Hematopoietic multipotent progenitor cell (in vitro differentiated cells): ENCODE data around the gene SETD2. TPM values are rescaled to one million over a fixed set of nuclear protein-coding genes. Genes with fewer than 3 reads are reported as not detected.

ENCODE experiments used
- DNase-seq, 3 donors: peaks; one replicate each; pipeline ENCODE4 v3.0.0-alpha.2; 2011 to 2015; ENCODE audit warnings: low read depth in 2 of 3, low spot score in 2 of 3
- total RNA-seq: library from RNA; depleted of rRNA; stranded (reverse); fragments of >200 nt; gene quantifications from one replicate; pipeline ENCODE4 v1.2.3, GENCODE V29; 2012

The SETD2 gene
- total RNA-seq, 1 donor, result 24.2 TPM

DNA sequence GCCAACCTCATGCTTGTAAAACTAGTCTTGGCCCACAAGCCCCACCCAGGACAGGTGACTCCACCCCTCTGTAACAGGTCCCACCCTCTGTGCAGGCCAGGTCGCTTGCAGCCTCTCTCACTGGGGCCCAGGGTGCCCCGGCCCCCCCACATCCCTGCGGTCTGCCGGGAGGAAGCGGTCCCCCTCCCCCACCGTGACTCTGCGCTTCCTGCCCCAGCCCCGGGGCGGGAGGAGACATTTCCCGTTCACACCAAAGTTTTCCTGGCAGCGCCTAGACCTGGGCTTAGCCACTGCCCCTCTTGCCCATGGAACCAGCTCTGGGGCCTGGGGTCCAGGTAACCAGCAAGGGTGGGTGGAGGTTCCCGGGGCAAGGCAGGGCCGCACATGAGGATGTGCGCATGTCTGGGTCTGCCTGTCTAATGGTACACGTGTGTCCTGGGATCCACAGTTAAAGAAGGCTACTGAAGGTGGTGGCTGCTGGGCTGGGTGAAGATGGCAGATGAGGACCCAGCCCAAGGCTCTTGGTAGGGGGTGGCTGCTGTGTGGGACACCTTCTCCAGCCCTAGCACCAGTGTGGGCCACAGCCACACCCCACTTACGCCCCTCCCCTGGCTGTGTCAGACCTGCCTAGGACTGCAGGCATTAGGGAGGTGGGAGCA lies 176.0 kb downstream of the SETD2 start:
- DNase-seq, result peak; percentile 70 to 91 (median 90)

- no peak for DNase-seq
Observed at GRCh38 chr3:46987319-46987742, 176.6 kb downstream of the SETD2 start.

DNA sequence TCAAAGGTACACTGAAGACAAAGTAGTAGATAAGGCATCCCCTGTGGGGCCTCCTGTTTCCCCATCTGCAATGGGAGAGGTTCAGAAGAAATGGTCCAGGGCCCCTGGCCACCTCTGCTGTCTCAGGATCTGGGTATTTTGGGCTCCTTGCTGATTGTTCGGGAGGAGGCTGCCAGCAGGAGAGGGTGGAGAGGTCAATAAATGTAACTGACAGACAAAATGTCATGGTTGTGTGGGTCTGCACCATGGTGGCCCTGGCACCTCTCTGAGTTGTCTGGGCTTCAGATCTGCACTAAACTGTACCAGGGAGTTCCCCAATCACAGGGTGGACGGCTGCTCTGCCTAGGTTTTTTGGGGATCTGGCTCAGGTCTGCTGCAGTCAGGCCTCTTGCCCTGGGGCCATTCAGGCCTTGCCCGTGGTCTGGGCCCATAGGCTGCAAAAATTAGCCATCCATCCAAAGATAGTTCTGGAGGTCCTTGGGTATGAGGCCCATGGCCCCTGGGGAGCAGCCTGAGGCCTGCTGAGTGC lies 177.1 kb downstream of the SETD2 start:
- DNase-seq, result no peak

DNA sequence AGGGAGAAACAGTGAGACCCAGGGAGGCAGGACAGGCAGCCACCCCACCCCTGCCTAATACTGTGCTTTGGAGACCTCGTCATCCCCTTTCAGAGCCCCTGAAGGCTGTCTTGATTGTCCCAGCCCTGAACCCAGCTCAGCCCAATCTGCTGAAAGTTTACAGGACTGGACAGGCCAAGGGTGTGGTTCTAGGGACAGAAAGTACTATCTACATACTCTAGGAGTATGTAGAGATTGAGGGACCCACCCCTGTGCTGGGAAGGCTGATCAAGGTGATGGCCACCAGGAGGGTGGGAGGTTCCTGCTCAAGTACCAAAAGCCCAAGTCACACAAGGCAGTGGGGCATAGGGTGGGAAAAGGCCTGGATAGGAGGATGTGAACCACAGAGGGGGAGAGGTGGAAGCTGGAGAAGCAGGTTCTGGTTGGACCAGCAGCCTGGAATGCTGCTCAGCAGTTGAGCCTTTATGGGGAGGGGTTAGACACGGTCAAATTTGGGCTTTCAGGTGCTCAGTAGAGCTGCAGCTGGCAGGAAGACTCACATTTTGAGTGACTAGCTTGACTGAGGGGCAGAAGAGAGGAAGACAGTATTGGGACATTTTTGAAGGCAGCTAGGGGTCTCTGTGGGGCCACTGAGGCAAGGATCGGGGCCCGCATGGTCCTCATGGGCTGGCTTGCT lies 177.7 kb downstream of the SETD2 start:
- no peak for DNase-seq

- no peak for DNase-seq
Observed at GRCh38 chr3:46985588-46985987, 178.3 kb downstream of the SETD2 start.

- no peak for DNase-seq
Observed at GRCh38 chr3:46984591-46985459, 179.1 kb downstream of the SETD2 start.

DNA sequence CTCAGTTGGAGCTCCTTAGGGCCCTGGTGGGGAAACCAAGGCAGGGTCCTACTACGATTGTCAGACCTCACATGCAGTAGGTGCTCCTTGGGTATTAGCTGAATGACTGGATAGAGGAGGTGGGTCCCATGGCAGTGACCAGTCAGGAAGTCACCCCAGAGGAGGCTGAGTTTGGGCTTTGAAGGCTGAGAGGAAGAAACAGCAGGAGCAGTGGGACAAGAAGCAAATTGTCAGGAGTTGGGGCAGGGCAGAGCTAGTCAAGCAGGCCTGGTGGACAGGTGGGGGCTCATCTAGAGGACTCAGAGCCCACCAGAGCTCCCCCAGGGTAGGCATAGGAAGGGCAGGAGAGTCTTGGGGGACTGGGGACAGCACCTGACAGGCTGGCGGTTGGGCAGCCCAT lies 181.4 kb downstream of the SETD2 start:
- no peak for DNase-seq

- DNase-seq, result no peak
Observed at GRCh38 chr3:46981932-46982471, 181.9 kb downstream of the SETD2 start.

GRCh38 chr3:46979958-46980497 lies 183.9 kb downstream of the SETD2 start:
- DNase-seq, result no peak

- DNase-seq, result peak; percentile 84 to 95 (median 94)
Observed at GRCh38 chr3:46978985-46979944, 184.6 kb downstream of the SETD2 start, which contains the start of gene NBEAL2. NBEAL2 (plus strand) TSS chr3:46979666; CDS start chr3:46979862, 196 bp downstream.

DNA sequence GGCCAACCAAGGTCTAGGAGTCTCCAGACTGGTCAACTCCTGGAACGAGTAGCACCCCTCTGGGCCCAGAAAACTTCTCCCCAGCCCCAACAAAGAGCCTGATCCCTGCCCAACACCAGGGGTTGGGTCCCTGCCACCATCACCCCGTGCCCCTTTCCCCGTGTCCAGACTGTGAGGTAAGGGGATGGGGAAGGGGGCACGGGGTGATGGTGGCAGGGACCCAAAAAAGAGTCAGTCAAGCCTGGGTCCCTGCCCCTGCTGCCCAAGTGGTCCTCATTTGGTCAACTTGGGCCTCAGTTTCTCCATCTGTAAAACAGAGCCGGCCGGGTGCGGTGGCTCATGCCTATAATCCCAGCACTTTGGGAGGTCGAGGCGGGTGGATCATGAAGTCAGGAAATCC lies 185.5 kb downstream of the SETD2 start:
- DNase-seq, result no peak

GRCh38 chr3:46977811-46978195 lies 186.1 kb downstream of the SETD2 start:
- DNase-seq, result no peak

GRCh38 chr3:46976326-46977190 lies 187.4 kb downstream of the SETD2 start, which contains the start of gene CCDC12:
CCDC12 (minus strand) TSS chr3:46976745; CDS start chr3:46976732, 13 bp downstream.
- peak; percentile 84 to 99 (median 97) for DNase-seq

DNA sequence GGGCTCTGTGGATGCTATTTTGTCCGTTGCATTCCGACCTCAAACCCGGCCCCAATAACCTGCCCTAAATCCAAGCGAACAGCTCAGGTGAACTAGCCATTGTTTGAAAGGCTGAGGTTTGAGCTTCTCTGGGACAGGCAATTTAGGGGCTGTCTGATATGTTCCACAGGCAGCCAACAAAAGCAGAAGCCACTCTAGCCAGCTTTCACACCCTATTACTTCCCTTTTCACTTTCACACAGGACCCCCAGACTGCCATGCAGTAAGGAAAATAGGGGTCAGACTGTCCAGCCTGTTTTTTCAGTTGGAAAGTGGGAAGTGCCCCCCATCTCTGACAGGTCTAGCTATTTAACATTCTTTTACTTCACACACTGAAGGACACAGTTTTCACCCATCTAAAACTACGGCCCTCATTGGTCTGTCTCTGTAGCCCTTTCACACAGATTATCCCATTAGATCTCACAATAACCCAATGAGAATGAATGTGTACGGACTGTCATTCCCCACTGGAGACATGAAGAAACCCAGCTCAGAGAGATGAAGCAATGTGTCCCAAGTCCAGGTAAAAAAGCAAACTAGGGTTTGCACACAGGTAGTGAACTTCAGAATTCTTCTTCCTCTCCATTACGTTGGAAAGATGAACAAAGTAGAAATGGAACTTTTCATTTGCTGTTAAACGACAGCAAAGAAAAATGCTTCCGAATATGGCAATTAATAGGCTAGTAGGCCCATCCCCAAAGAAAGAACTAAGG lies 189.3 kb downstream of the SETD2 start:
- DNase-seq, result peak in 1 of 3 donors; percentile 48

- DNase-seq, result no peak
Observed at GRCh38 chr3:46972396-46972795, 191.5 kb downstream of the SETD2 start.

- peak in 2 of 3 donors; percentile 60 to 61 for DNase-seq
Observed at GRCh38 chr3:46971742-46972141, 192.2 kb downstream of the SETD2 start.

DNA sequence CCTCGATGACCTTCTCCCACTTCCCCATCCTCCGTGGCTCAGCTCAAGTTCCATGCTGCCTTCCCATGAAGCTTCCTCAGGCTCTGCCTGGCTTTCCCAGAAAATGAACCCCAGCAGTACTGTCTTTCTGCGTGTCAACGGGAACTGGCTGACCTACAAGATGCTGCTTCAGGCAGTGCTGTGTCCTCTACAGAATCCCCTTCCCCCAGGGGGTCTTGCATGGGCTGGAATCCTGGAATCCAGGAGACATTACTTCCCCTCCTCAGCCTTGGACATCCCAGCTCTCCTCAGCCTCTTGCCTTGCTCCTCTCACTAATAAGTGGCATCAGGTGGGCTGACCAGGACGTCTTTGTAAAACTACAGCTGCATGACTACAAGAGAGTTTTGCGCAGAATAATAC lies 192.8 kb downstream of the SETD2 start:
- DNase-seq, result no peak
